Dedifferentiated amniotic fluid mesenchymal stem cell (primary cell): ENCODE data around the gene GJB1.
"Not testable (repeated sequence)": the region's sequence is repeated elsewhere in the genome, so short reads cannot be mapped to it uniquely, and the experiment has no call there.

Experiments
- DNase-seq: peaks from one replicate; pipeline ENCODE4 v3.0.0-alpha.2; 2016; ENCODE audit errors: extremely low spot score

Gene GJB1

DNA sequence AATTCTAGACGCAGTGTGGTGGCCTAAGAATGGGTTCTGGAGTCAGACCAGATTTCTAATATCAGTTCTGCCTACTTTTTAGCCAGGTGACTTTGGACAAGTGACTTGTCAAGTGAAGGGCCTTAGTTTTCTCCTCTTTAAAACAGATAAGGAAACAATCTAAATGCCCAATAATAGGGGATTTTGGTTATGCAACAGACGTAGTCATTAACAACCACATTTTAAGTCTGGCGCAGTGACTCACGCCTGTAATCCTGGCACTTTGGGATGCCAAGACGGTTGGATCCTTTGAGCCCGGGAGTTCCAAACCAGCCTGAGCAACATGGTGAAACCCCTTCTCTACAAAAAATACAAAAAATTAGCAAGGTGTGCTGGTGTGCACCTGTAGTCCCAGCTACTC lies 33.0 kb downstream of the GJB1 start:
- DNase-seq, result no peak

GRCh38 chrX:71256856-71257255 lies 33.8 kb downstream of the GJB1 start:
- no peak for DNase-seq

- not testable (repeated sequence) for DNase-seq
These were observed 45.6 kb downstream of the GJB1 start for GRCh38 chrX:71268624-71269023.

- no peak for DNase-seq
These were observed 46.9 kb downstream of the GJB1 start for GRCh38 chrX:71269801-71270395.

GRCh38 chrX:71272313-71272712 lies 49.3 kb downstream of the GJB1 start:
- DNase-seq, result not testable (repeated sequence)
